Kidney epithelial cell (primary cell): Measurements from ENCODE around the gene UNKL. TPM values are rescaled to one million over a fixed set of nuclear protein-coding genes. Genes with fewer than 3 reads are reported as not detected.

ENCODE experiments used
- DNase-seq: peaks from one replicate; pipeline ENCODE4 v3.0.0-alpha.2; 2010; ENCODE audit warnings: low read depth
- H3K27me3 ChIP-seq: 2 replicates; pipeline ENCODE4 v1.6.0; 2011; ENCODE audit warnings: low read length; ENCODE audit not compliant: control insufficient read depth, insufficient read depth
- H3K36me3 ChIP-seq: 2 replicates; pipeline ENCODE4 v1.5.1; 2011; ENCODE audit warnings: low read length; ENCODE audit not compliant: control insufficient read depth, insufficient read depth
- H3K4me3 ChIP-seq: 2 replicates; pipeline ENCODE4 v1.5.1; 2011; ENCODE audit warnings: low read depth, mild to moderate bottlenecking, control low read depth, low read length
- total RNA-seq: library from RNA; depleted of rRNA; stranded (reverse); fragments of >200 nt; gene quantifications from 2 replicates; pipeline ENCODE4 v1.2.3, GENCODE V29; 2015
- TF ChIP-seq, protein P1 (sequence below): IDR thresholded peaks from 2 replicates; pipeline ENCODE4 v1.5.1; 2011; ENCODE audit warnings: mild to moderate bottlenecking, moderate library complexity, low read length, control low read depth, inconsistent platforms; ENCODE audit not compliant: insufficient read depth, poor library complexity, severe bottlenecking

Gene UNKL
- total RNA-seq, 1 donor from 2014 or later: 19.3 TPM

DNA sequence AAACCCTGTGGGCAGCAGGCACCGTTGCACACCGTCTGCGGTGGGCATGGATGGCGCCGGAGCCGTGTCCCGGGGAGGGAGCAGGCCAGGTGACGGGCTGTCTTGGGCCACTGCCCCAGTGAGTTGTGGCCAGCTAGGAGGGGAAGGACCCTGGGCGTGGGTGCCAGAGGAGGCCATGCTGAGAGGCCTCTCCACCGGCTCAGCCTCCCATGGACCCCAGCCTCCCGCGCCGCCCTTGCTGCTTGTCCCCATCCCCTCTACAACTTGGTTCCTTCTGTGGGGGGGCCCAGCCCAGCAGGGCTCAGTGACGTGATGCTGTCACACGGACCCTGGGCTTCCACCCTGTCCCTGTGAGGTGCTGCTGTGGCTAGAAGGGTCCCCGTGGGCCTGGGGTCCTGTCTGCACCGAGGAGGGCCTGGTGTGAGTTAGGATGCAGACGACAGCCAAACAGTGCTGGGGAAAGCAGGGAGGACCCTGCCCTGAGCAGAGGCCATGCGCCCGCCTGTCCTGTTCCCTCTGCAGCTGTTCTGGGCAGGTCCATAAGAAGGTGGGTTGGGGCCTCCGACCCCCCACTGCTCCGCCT is 93.8 kb downstream of the UNKL start:
- Histone ChIP-seq H3K27me3 (no peaks in the 10 kb centered on the region), H3K36me3 (peaks cover 7% of the 10 kb centered on the region), H3K4me3 (no peak overlapping the region)
- no peak for DNase-seq
- TF ChIP-seq, protein P1, sequence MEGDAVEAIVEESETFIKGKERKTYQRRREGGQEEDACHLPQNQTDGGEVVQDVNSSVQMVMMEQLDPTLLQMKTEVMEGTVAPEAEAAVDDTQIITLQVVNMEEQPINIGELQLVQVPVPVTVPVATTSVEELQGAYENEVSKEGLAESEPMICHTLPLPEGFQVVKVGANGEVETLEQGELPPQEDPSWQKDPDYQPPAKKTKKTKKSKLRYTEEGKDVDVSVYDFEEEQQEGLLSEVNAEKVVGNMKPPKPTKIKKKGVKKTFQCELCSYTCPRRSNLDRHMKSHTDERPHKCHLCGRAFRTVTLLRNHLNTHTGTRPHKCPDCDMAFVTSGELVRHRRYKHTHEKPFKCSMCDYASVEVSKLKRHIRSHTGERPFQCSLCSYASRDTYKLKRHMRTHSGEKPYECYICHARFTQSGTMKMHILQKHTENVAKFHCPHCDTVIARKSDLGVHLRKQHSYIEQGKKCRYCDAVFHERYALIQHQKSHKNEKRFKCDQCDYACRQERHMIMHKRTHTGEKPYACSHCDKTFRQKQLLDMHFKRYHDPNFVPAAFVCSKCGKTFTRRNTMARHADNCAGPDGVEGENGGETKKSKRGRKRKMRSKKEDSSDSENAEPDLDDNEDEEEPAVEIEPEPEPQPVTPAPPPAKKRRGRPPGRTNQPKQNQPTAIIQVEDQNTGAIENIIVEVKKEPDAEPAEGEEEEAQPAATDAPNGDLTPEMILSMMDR: no peak

- DNase-seq: no peak
- Histone ChIP-seq H3K4me3 (no peak overlapping the region), H3K36me3 (peaks cover 7% of the 10 kb centered on the region), H3K27me3 (no peaks in the 10 kb centered on the region)
- TF ChIP-seq, protein P1: no peak
Measured at GRCh38 chr16:1320097-1320496, 94.4 kb downstream of the UNKL start.

GRCh38 chr16:1319041-1319440 is 95.5 kb downstream of the UNKL start:
- Histone ChIP-seq H3K4me3 (no peak overlapping the region), H3K27me3 (no peaks in the 10 kb centered on the region), H3K36me3 (peaks cover 7% of the 10 kb centered on the region)
- no peak for DNase-seq
- TF ChIP-seq, protein P1: no peak

- DNase-seq: no peak
- Histone ChIP-seq H3K36me3 (peaks cover 7% of the 10 kb centered on the region), H3K27me3 (no peaks in the 10 kb centered on the region), H3K4me3 (no peak overlapping the region)
- TF ChIP-seq, protein P1: no peak
Measured at GRCh38 chr16:1318268-1318545, 96.3 kb downstream of the UNKL start.

- TF ChIP-seq, protein P1: no peak
- Histone ChIP-seq H3K4me3 (no peak overlapping the region), H3K36me3 (peaks cover 9% of the 10 kb centered on the region)
Measured at GRCh38 chr16:1317479-1318267, 96.8 kb downstream of the UNKL start.

DNA sequence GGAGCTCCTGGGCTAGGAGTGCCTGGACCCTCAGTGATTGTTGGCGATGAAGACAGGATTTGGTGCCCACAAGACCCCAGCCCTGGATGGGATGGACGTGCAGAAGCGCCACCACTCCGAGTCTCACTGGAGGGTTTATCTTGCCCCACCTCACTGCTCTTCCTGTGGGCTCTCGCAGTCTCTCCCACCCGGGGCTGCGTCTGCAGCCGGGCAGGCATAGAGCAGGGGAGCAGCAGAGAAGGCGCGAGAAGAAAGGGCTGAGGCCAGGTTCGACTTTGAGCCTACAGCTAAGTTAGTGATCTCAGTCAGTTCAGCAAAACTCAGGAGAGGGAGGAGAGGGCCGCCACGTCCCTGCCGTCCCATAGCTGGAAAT is 98.5 kb downstream of the UNKL start:
- no peaks in the 10 kb centered on the region for H3K27me3 ChIP-seq
- TF ChIP-seq, protein P1: no peak
- no peak overlapping the region for H3K4me3 ChIP-seq
- H3K36me3 ChIP-seq: peaks cover 6% of the 10 kb centered on the region
- no peak for DNase-seq

More at GRCh38 chr16:1317479-1318267, 96.8 kb downstream of the UNKL start:
- DNase-seq: no peak
- H3K27me3 ChIP-seq: no peaks in the 10 kb centered on the region
